Measurements from ENCODE around the gene ODC1.

GRCh38 chr2:10486091-10486490, 38.0 kb upstream of the ODC1 start:
- TF ChIP-seq CTCF (IDR thresholded peaks at IDR 0.05; ENCODE audit: low read length) (no peak), EZH2 (IDR thresholded peaks at IDR 0.05; ENCODE audit: borderline replicate concordance, low read length) (no peak)
